Purkinje cell (primary cell): ENCODE data around the gene SMCO4. TPM values are rescaled to one million over a fixed set of nuclear protein-coding genes. Genes with fewer than 3 reads are reported as not detected.

Source experiments
- polyA plus RNA-seq: library from polyadenylated mRNA; unstranded; fragments of >200 nt; fragmentation: Nextera tagmentation; gene quantifications from 2 replicates; pipeline ENCODE4 v1.2.1, GENCODE V29; 2014

SMCO4 gene
- 2.5 and 4.0 TPM in 2 replicates for polyA plus RNA-seq

GRCh38 chr11:93543292-93543977 lies at the start of gene SMCO4:
SMCO4 (minus strand) TSS chr11:93543391; CDS start chr11:93479189, 64,202 bp downstream.

Other genes with a start within 250 kb of the SMCO4 start
- gene DEUP1, start 212.6 kb downstream of the SMCO4 start, polyA plus RNA-seq = 0.24 and 4.7 TPM in 2 replicates
- gene CEP295, start 118.3 kb upstream of the SMCO4 start, polyA plus RNA-seq = 10.0 and 15.2 TPM in 2 replicates
- gene TAF1D, start 198.1 kb upstream of the SMCO4 start, polyA plus RNA-seq = 59.2 and 64.9 TPM in 2 replicates
- gene C11orf54, start 198.3 kb upstream of the SMCO4 start, polyA plus RNA-seq = 18.1 and 19.1 TPM in 2 replicates
- gene MED17, start 240.9 kb upstream of the SMCO4 start, polyA plus RNA-seq = 16.4 and 22.6 TPM in 2 replicates